Upper lobe of left lung (tissue), 6 donors: ENCODE results near the gene TP53I11. TPM values are rescaled to one million over a fixed set of nuclear protein-coding genes. Genes with fewer than 3 reads are reported as not detected.

ENCODE experiments used
- ATAC-seq, 2 donors: fragments of 200-7000 bp; cut with Tn5 transposase; one replicate each; pipeline ENCODE4 v1.9.1; 2022; ENCODE audit warnings: mild to moderate bottlenecking in 2 of 2, moderate library complexity in 2 of 2; ENCODE audit not compliant: low FRiP score in 2 of 2
- DNase-seq, 2 donors: peaks; one replicate each; pipeline ENCODE4 v3.0.0-alpha.2; 2019 to 2020
- H3K27ac ChIP-seq, 4 donors: fragments of 200-600 bp; sonication (generic); one replicate each; pipeline ENCODE4 v1.5.1; 2016 to 2019
- H3K27me3 ChIP-seq, 4 donors: fragments of 200-600 bp; sonication (generic); one replicate each; pipeline ENCODE4 v1.5.1; 2017 to 2019
- H3K36me3 ChIP-seq, 4 donors: fragments of 200-600 bp; sonication (generic); one replicate each; pipeline ENCODE4 v1.5.1; 2016 to 2019
- H3K4me1 ChIP-seq, 4 donors: fragments of 200-600 bp; sonication (generic); one replicate each; pipeline ENCODE4 v1.5.1; 2018 to 2019
- H3K4me3 ChIP-seq, 4 donors: fragments of 200-600 bp; sonication (generic); one replicate each; pipeline ENCODE4 v1.5.1; 2017 to 2019; ENCODE audit warnings: mild to moderate bottlenecking in 2 of 4, moderate library complexity in 1 of 4
- H3K9me3 ChIP-seq, 4 donors: fragments of 200-600 bp; sonication (generic); one replicate each; pipeline ENCODE4 v1.5.1; 2018 to 2019
- CTCF ChIP-seq, 6 experiments: fragments of 450-650 bp in 4 of 6; fragments of 200-600 bp in 2 of 6; sonication (generic) in 2 of 6; IDR thresholded peaks; one replicate each; pipeline ENCODE4 v1.5.1; 2016 to 2019; ENCODE audit warnings: antibody characterized with exemption in 6 of 6
- EP300 ChIP-seq, 4 donors: sonication (generic); formaldehyde crosslinking; IDR thresholded peaks; one replicate each; pipeline ENCODE4 v1.5.1; 2017; ENCODE audit warnings: antibody characterized with exemption in 4 of 4, control low read depth in 2 of 4
- POLR2A ChIP-seq, 4 donors: fragments of 450-650 bp; IDR thresholded peaks; one replicate each; pipeline ENCODE4 v1.5.1; 2016 to 2017; ENCODE audit warnings: antibody characterized with exemption in 4 of 4, mild to moderate bottlenecking in 2 of 4
- POLR2AphosphoS5 ChIP-seq, 2 donors: sonication (generic); formaldehyde crosslinking; IDR thresholded peaks; one replicate each; pipeline ENCODE4 v1.5.1; 2017; ENCODE audit warnings: antibody characterized with exemption in 2 of 2
- WGBS, 2 donors: methylation state at CpG; one replicate each; pipeline ENCODE4 v1.1.5; 2017 to 2018; 5-methylcytosine and 5-hydroxymethylcytosine counted together
- total RNA-seq, 6 donors: library from RNA; depleted of rRNA in 4 of 6; stranded (reverse); fragments of >200 nt in 4 of 6; gene quantifications; one replicate each; pipeline versions ENCODE4 v1.1.0 to v1.2.1, GENCODE V29; 2016 to 2021
- donor health status: DM: no; HTN: no; CAD: no; lungs with moderate emphysema.
- donor health status: DM: no; HTN: yes; CAD: no; lungs with severe emphysema.

The TP53I11 gene
- total RNA-seq, 6 donors from 2014 or later = 55.3 to 127 (median 101) TPM

DNA sequence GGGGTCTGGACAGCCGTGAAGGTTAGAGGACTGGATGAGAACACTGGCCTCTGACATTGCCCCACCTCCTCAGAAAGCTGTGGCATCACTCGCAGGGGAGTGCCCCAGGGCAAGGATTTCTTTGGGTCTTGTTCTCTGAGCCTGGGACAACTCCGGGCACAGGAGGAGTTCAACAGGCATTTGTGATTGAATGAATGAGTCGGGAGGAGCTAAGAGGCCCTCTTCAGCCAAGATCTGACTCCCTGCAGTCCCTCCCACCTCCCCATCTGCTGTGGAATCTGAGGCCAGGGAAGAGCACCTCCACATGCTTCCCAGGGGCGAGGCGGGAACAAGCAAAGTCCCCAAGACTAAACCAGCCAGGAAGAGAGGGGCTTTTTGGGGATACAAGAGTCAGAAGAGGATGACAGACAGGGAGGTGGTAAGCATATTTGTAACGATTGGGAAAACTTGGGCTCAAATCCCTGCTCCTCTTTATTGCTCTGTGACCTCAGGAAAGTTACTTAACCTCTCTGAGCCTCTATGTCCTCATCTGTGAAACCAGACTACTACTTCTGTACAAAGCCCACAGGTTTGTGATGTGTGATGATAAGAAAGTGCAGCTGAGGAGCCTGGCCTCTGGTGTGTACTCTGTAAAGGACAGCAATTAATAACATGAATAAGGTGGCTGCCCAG, 6.4 kb downstream of the TP53I11 start:
- Histone ChIP-seq H3K36me3 (peaks cover 0 to 2% (median 0%) of the 10 kb centered on the region in 4 donors), H3K27ac (no peak overlapping the region), H3K9me3 (no peaks in the 10 kb centered on the region), H3K4me1 (peaks cover 22 to 68% (median 47%) of the 10 kb centered on the region in 4 donors), H3K27me3 (no peaks in the 10 kb centered on the region), H3K4me3 (no peak overlapping the region)
- DNase-seq = no peak
- 75 to 93% methylated on average over 7 of the region's 7 CpGs for WGBS, 2 donors
- no peak for TF ChIP-seq EP300 (IDR thresholded peaks at IDR 0.05)
- ATAC-seq = no peak

DNA sequence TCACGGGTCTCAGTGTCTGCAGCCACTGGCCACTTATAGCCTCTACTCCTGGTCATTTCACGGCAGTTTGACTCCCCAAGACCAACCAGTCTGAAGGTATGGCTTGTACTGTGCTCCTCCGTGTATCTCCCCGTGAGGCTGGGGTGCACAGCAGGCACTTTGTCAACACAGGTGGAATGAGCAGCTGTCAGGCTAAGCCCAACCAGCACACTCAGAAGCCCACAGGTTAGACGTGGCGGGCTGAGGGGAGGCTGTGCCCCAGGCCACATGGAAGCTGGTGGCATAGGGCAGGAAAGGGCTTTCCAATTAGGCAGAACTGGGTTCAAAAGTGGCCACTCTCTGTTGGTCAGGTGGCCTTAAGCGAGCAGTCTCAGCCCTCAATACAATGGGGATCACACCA, 7.0 kb downstream of the TP53I11 start:
- ATAC-seq (no peak), DNase-seq (no peak)
- Histone ChIP-seq H3K4me3 (no peak overlapping the region), H3K27ac (peak overlapping the region in 1 of 4 donors; percentile 23), H3K36me3 (peaks cover 0 to 2% (median 0%) of the 10 kb centered on the region in 4 donors), H3K27me3 (no peaks in the 10 kb centered on the region), H3K4me1 (peaks cover 17 to 62% (median 43%) of the 10 kb centered on the region in 4 donors), H3K9me3 (no peaks in the 10 kb centered on the region)
- 72 to 86% methylated on average over 5 to 7 of the region's 7 CpGs for WGBS, 2 donors
- TF ChIP-seq POLR2A (IDR thresholded peaks at IDR 0.05) (no peak), CTCF (IDR thresholded peaks at IDR 0.05) (no peak), EP300 (IDR thresholded peaks at IDR 0.05) (no peak), POLR2AphosphoS5 (IDR thresholded peaks at IDR 0.05) (no peak)

GRCh38 chr11:44943118-44943517, 7.6 kb downstream of the TP53I11 start:
- Histone ChIP-seq H3K36me3 (peaks cover 0 to 4% (median 0%) of the 10 kb centered on the region in 4 donors), H3K4me1 (peaks cover 17 to 59% (median 42%) of the 10 kb centered on the region in 4 donors), H3K27me3 (no peaks in the 10 kb centered on the region), H3K9me3 (no peaks in the 10 kb centered on the region), H3K27ac (peak overlapping the region in 1 of 4 donors; percentile 23), H3K4me3 (no peak overlapping the region)
- peak in 1 of 2 donors; percentile 84 for DNase-seq
- 41 to 53% methylated on average over 5 to 7 of the region's 7 CpGs for WGBS, 2 donors
- TF ChIP-seq POLR2AphosphoS5 (IDR thresholded peaks at IDR 0.05) (no peak), CTCF (IDR thresholded peaks at IDR 0.05) (no peak), POLR2A (IDR thresholded peaks at IDR 0.05) (no peak), EP300 (IDR thresholded peaks at IDR 0.05) (no peak)
- ATAC-seq = peak; percentile 41 to 60

GRCh38 chr11:44942029-44942955, 8.4 kb downstream of the TP53I11 start:
- TF ChIP-seq POLR2AphosphoS5 (IDR thresholded peaks at IDR 0.05) (no peak), CTCF (IDR thresholded peaks at IDR 0.05) (no peak), EP300 (IDR thresholded peaks at IDR 0.05) (no peak), POLR2A (IDR thresholded peaks at IDR 0.05) (no peak)
- Histone ChIP-seq H3K27me3 (no peaks in the 10 kb centered on the region), H3K4me1 (peaks cover 17 to 51% (median 38%) of the 10 kb centered on the region in 4 donors), H3K9me3 (no peaks in the 10 kb centered on the region), H3K36me3 (peaks cover 0 to 12% (median 0%) of the 10 kb centered on the region in 4 donors), H3K27ac (peak overlapping the region in 1 of 4 donors; percentile 23), H3K4me3 (no peak overlapping the region)
- DNase-seq = no peak
- no peak for ATAC-seq
- WGBS, 2 donors = 84 to 91% methylated on average over 4 to 10 of the region's 10 CpGs
